Measurements from ENCODE around the gene PTH1R.

Gene PTH1R

GRCh38 chr3:46891132-46891531 lies 13.6 kb downstream of the PTH1R start:
- no peak for DNase-seq (ENCODE audit: low read depth)
- no peak for TF ChIP-seq CTCF (conservative IDR thresholded peaks at IDR 0.05; ENCODE audit: low read depth, low read length)

GRCh38 chr3:46892285-46893145 lies 15.0 kb downstream of the PTH1R start:
- H3K4me3 ChIP-seq (ENCODE audit: low read length) = peak overlapping the region; percentile 45
- no peak for DNase-seq (ENCODE audit: low read depth)
- TF ChIP-seq CTCF (conservative IDR thresholded peaks at IDR 0.05; ENCODE audit: low read depth, low read length) = no peak

More at GRCh38 chr3:46891132-46891531, 13.6 kb downstream of the PTH1R start:
- H3K4me3 ChIP-seq (ENCODE audit: low read length) = no peak overlapping the region

GRCh38 chr3:46893146-46893748 lies 15.7 kb downstream of the PTH1R start:
- no peak overlapping the region for H3K4me3 ChIP-seq (ENCODE audit: low read length)
- TF ChIP-seq CTCF (conservative IDR thresholded peaks at IDR 0.05; ENCODE audit: low read depth, low read length) = no peak
- no peak for DNase-seq (ENCODE audit: low read depth)

- no peak for TF ChIP-seq CTCF (conservative IDR thresholded peaks at IDR 0.05; ENCODE audit: low read depth, low read length)
- DNase-seq (ENCODE audit: low read depth) = no peak
- H3K4me3 ChIP-seq (ENCODE audit: low read length) = no peak overlapping the region
Observed at GRCh38 chr3:46893763-46894162, 16.2 kb downstream of the PTH1R start.

- no peak for DNase-seq (ENCODE audit: low read depth)
- TF ChIP-seq CTCF (conservative IDR thresholded peaks at IDR 0.05; ENCODE audit: low read depth, low read length) = no peak
- no peak overlapping the region for H3K4me3 ChIP-seq (ENCODE audit: low read length)
Observed at GRCh38 chr3:46894256-46894655, 16.7 kb downstream of the PTH1R start.

- no peak overlapping the region for H3K4me3 ChIP-seq (ENCODE audit: low read length)
- DNase-seq (ENCODE audit: low read depth) = no peak
- TF ChIP-seq CTCF (conservative IDR thresholded peaks at IDR 0.05; ENCODE audit: low read depth, low read length) = peak; percentile 93
Observed at GRCh38 chr3:46895204-46895660, 17.7 kb downstream of the PTH1R start.
